Stimulated activated CD4-positive, alpha-beta T cell treated with anti-CD3 and anti-CD28 coated beads, TNF-alpha, amount 100 ng/mL, for 4 hours (primary cell): ENCODE data around the gene AHRR.

Source experiments
- DNase-seq, 3 experiments: peaks; one replicate each; pipeline ENCODE4 v3.0.0-alpha.2; 2020; ENCODE audit warnings: low read depth in 3 of 3

The AHRR gene

GRCh38 chr5:442335-443238 lies 121.1 kb downstream of the AHRR start, which contains the start of gene EXOC3:
TSS of gene EXOC3 (plus strand) at chr5:443176. CDS start at chr5:446206, 3,030 bp downstream.
- DNase-seq: peak; percentile 58 to 71 (median 62)

DNA sequence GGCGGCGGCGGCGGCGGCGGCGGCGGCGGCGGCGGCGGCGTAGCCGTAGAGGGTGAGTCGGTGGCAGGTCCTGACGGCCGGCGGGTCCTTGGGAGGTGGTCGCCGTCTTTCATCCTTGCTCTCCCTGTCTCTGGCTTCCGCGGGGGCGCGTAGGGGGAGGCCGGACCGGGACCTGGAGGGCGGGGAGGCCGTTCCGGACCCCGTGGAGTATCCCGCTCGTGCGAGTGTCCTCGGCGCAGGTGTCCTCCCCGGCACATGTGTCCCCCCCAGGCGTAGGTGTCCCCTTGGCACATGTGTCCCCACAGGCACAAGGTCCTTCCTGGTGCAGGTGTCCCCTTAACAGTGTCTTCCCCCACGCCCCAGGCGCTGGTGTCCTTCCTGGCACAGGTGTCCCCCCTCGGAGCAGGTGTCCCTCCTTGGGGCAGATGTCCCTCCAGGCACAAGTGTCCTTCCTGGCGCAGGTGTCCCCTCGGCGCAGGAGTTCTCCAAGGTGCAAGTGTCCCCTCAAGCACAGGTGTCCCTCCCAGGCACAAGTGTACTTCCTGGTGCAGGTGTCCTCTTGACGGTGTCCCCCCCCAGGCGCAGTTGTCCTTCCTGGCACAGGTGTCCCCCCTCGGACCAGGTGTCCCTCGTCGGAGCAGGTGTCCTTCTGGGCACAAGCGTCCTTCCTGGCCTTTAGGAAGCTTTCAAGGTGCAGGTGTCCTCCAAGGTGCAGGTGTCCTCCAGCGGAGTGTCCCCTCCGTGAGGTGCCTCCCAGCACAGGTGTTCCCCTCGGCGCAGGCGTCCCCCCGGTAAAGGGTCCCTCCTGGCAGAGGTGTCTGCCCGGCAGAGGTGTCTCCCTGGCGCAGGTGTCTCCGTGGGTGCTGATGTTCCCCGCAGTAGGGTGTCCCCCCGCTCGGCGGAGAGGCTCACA lies 122.0 kb downstream of the AHRR start:
- no peak for DNase-seq

- no peak for DNase-seq
Measured at GRCh38 chr5:444226-444625, 122.7 kb downstream of the AHRR start.

DNA sequence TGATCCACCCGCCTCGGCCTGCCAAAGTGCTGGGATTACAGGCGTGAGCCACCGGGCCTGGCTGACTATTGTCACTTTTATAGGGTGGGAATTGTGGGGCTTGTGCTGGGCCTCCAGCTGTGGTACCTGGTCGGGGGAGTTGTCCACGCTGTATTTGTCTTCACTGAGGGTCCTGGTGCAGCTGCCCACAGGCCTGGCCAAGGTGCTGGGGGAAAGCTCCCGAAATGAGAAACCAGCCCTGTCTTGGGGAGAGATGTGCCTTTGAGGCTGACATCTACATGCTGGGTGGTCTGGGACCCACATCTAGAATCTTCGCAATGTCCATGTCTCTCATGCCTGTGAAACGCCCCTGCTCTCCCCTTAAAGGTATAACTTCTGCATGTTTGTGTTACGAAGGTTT lies 124.1 kb downstream of the AHRR start:
- no peak for DNase-seq

DNA sequence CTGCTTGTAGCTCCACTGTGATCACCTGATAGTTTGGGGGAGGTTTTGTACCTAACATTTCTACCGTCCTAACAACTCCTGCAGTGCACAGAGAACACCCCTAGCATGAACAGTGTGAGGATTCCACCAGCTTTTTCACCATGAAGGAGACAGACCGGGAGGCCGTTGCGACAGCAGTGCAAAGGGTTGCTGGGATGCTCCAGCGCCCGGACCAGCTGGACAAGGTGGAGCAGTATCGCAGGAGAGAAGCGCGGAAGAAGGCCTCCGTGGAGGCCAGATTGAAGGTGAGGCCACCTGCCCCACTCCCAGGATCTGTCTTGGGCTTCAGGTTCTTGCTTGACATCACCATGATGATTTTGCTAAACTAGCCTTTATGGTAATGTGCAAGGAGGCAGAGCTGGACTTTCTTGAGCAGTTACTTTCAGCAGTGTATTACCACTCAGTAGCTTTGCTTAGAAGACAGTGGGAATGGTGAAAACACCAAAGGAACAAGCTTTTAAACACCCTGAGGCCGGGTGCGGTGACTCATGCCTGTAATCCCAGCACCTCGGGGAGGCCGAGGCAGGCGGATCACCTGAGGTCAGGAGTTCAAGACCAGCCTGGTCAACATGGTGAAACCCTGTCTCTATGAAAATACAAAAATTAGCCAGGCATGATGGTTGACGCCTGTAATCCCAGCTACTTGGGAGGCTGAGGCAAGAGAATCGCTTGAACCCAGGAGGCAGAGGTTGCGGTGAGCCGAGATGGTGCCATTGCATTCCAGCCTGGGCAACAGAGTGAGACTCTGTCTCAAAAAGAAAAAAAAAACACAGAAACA lies 124.8 kb downstream of the AHRR start:
- DNase-seq: no peak

- DNase-seq: no peak
Measured at GRCh38 chr5:446883-447263, 125.4 kb downstream of the AHRR start.

DNA sequence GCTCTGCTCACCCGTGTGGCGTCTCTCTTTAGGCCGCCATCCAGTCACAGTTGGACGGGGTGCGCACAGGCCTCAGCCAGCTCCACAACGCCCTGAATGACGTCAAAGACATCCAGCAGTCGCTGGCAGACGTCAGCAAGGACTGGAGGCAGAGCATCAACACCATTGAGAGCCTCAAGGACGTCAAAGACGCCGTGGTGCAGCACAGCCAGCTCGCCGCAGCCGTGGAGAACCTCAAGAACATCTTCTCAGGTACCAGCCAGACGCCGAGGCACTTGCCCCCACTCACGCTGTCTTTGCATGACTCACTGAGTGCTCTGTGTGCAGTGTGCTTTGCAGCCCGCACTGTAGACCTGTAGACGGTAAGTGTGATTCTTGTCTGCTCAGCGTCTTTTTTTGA lies 126.0 kb downstream of the AHRR start:
- no peak for DNase-seq

DNA sequence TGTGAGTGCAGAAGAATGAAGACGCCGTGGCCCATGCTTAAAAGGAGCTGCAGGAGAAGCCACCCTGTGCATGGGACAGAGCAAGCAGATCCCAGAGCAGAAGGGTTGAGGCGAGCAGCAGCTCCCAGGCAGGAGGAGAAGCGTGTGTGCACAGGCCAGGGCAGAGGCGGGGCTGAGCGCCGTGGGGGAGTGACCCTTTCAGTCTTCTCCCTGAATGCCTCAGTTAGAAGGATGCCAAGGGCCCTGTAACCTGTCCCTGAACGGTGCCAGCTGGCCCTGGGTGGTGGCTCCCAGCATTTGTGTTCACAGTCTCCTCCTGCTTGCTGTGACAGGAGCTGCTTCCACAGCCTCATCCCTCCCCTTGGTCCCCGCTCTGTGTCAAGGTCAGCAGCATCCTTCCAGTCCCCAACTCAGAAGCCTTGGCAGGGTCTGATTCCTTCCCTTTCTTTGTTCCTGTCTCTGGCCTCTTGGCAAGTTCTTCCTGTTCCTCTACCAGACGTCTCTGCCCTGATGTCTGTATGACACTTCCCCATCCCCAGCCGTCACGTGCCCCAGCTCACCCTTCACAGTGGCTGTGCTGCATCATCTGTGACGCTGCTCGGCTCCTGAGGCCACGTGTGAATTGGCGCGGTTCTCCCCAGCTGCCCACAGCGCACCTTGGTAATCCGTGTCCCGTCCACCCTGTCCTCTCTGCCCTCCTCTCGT lies 126.7 kb downstream of the AHRR start:
- no peak for DNase-seq

DNA sequence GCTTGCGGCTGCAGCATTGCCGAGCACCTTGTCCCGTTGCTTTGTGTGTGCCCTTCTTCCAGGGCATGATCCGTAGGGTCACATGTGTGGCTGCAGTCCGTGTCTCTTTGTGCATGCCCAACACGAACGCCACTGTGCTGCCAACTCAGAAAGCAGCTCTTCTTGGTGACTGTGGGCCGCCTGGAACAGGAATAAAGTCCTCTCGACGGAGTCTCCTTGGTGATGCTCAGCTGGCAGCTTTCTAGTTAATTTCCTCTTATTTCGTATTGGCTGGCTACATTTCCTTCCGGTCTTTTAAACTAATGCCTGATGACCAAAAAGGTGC lies 127.2 kb downstream of the AHRR start:
- DNase-seq: no peak

GRCh38 chr5:449151-449550 lies 127.6 kb downstream of the AHRR start:
- DNase-seq: no peak

DNA sequence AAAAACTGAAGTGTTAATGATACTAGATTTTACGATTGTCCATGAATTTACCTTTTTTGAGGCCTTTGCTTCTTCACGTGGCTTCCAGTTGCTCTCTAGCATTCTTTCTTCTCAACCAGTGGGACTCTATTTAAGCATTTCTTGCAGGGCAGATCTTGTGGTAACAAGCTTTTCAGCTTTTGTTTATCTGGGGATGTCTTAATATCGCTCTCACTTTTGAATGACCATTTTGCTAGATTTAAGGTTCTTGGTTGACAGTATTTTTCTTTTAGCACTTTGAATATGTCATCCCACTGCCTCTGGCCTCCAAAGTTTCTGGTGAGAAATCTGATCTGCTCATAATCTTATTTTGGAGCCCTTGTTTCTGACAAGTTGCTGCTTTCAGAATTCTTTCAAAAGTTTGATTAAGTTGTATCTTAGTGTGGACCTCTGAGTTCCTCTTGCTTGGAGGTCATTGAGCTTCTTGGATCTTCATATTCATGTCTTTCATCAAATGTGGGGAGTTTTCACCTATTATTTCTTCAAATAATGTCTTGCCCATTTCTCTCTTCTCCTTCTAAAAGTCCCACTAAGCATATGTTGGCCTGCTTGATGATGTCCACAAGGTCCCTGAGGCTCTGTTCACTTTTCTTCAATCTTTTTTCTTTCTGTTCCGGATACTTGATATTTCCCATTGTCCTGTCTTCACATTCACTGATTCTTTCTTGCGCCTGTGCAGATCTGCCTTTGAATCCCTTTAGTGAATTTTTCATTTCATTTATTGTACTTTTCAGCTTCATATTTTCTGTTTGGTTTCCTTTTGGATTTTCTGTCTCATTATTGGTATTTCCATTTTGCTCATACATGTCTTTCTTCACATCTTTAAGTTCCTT lies 130.3 kb downstream of the AHRR start:
- no peak for DNase-seq

- DNase-seq: no peak
Measured at GRCh38 chr5:452978-453710, 131.6 kb downstream of the AHRR start.

- DNase-seq: no peak
Measured at GRCh38 chr5:453725-454481, 132.4 kb downstream of the AHRR start.

DNA sequence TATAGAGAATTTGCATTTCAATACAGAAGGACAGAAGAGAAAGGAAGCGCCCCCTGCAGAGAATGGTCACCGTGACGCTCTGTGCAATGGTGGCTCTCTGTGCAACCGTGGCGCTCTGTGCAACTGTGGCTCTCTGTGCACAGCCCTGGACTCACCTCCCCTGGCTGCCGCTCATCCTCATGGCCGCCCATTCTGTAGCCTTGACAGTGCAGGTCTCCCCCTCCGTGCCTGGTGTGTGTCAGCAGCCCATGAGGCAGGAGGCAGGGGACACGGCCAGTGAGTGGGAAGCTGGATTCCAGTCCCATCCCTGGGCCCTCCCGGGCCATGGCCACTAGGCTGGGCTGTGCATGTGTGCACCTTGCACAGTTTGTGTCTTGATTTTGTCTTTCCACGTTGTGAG lies 133.4 kb downstream of the AHRR start:
- DNase-seq: no peak

GRCh38 chr5:455806-456205 lies 134.3 kb downstream of the AHRR start:
- no peak for DNase-seq

DNA sequence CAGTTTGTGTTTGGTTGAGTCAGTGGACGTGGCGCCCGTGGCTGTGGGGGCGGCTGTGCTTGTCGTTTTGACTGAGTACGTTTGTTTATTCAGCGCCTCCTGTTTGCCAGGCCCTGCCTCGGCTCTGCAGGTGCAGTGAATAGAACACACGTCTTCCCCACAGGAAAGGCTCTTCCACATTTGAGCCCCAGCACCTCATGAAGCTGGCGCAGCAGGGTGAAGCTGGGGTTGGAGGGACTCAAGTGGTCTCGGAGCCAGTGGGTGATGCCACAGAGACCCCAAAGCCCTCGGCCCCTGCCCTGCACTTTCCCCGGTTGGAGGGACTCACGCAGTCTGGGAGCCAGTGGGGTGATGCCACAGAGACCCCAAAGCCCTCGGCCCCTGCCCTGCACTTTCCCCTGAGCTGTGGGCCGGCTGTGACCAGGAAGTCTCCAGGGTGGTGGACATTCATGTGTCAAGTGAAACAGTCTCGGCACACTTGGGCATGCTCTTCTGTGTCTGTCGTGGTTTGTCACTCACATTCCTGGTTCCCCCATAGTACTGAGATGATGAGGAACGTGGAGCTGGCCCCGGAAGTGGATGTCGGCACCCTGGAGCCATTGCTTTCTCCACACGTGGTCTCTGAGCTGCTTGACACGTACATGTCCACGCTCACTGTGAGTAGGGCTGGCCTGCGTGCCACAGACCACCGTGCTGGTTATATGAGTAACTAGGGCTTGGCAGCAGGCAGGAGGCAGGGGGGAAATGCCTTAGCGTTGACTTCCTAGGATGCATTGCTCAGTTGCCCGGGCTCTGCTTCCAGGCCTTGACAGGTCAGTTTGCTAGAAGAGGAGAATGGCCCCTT lies 135.1 kb downstream of the AHRR start:
- DNase-seq: no peak

GRCh38 chr5:457195-457961 lies 135.9 kb downstream of the AHRR start:
- no peak for DNase-seq
